IPS-NIHi11 (cell line): ENCODE results near the gene METTL21C.

Source experiments
- DNase-seq: peaks from one replicate; pipeline ENCODE4 v3.0.0; 2012; ENCODE audit warnings: mixed read lengths, low spot score

The METTL21C gene

DNA sequence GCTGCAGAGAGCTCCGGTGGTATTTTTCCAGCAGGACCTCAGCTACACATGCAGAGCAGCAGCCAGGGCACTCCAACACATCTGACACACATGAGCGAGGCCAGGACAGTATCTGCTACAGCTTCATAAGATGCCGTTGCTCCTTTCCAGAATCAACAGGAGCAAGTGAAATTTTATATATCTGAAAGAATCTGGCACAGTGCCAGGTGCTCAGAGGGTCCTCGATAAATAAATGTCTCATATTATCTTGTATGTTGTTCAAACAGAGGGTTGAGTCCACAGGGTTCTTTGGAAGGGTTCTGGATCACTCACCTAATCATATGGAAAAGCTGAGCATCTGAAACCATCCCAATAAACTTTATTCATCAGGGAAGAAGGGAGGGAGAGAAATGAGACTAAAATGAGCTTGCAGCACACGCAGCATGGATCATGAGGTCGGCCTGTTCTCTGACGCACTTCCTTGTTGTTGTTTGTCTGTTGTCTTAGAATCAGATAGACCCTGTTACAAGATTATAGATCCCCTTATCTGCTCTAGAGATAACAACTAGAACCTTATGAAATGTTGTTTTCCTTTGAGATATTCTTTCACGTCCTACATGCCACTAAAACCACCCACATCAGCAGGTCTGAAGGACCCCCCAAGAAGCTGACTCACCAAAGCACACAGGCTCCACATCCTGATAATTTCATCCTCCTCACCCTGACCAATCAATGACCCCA lies 3.2 kb upstream of the METTL21C start:
- DNase-seq, result no peak

DNA sequence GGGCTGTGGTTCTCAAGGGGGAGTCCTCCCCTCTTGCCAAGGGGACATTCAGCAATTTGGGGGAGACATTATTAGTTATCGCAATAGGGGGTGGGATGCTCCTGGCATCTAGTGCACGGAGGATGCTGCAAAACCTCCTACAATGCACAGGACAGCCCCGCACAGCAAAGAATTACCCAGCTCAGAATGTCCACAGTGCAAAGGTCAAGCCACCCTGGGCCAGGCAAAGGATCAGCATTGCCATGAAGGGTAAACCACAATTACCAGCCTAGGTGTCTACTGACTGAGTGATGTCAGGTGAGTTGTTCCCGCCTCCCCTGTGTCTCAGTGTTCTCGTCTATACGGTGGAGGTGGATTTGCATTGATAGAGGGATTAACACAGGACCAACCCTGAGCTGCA lies 2.4 kb upstream of the METTL21C start:
- DNase-seq, result no peak

DNA sequence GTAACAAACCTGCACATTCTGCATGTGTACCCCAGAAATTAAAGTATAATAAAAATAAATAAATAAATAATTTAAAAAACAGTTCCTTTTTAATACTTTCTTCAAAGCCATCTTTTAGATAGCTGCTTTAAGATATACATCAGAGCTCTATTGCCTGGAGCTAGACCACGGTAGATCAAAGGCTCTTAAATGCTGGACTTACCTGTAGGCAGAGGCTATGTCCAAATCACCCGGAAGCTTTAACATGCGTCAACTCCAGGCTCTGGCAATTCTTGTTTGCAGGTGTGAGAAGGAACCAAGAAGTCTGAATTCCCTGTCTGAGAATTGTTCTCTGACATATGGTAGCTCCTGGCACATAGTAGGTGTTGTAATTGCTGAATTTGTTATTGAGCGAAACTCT lies 1.6 kb upstream of the METTL21C start:
- no peak for DNase-seq

DNA sequence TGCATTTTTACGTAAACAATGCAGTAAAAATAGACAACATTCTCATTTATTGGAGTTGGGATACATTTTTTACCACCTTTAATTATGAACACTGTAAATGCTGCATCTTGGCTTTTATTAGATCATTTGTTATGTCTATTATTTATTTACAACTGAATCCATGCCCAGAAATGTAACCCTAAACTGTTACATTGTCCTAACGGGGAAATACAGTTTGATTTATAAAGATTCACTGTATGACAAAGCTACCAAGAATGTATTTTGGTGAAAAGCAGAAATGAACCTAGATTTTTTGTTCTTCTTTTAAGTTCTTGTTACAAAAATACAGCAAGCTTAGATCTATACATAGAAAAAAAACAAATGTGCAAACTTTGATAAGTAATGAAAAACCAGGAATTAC lies 1.1 kb downstream of the METTL21C start:
- no peak for DNase-seq

DNA sequence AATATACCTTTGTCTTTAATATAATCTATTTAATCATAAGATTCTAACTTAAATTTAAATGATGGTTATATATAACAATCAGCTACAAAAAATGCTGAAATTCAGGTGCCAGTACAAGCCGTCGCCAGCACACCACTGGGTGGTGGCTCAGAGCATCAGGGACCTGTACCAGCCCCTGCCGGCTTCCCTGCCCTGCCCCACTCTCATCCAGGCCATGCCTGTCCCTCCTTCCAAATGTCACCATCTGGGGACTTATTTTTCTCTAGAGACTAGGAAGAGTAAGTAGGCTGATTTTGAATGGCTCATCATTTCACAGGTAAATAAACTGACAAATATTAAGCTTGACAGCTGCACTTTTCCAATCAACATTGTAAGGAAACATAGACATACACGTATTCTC lies 1.6 kb downstream of the METTL21C start:
- no peak for DNase-seq

DNA sequence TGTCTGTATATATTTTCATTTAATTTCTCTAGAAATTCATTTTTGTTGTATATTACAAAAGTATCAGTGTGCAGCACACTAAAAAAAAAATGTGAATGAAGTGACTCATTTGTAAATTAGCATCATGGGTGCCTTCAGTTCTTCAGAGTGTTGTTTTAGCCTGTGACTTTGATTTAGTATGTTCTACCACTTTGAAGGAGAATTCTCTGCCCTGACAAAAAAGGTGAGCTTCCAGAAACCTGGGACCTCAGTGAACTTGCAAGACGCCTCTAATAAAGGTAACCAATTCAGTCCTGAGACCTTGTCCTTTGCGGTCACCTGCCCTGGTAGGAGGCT lies 2.4 kb downstream of the METTL21C start:
- DNase-seq, result no peak

DNA sequence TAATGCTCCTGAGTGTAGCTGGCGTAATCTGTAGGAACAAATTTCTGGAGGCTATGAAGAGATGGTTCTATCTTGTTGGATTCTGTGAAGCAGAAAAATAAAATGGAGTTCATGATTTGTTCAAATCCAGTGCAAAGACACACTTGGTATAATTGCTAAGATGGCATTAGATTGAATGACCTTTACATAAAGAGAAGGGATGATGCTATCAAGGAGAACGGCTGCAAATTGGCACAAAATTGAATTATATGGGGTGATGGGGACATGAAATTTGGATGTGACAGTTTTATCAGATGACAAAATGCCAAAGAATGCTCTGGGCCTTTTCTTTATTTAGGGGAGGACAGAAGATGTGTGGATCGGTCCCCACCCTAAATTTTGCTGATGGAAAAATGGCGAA lies 4.0 kb downstream of the METTL21C start:
- no peak for DNase-seq

DNA sequence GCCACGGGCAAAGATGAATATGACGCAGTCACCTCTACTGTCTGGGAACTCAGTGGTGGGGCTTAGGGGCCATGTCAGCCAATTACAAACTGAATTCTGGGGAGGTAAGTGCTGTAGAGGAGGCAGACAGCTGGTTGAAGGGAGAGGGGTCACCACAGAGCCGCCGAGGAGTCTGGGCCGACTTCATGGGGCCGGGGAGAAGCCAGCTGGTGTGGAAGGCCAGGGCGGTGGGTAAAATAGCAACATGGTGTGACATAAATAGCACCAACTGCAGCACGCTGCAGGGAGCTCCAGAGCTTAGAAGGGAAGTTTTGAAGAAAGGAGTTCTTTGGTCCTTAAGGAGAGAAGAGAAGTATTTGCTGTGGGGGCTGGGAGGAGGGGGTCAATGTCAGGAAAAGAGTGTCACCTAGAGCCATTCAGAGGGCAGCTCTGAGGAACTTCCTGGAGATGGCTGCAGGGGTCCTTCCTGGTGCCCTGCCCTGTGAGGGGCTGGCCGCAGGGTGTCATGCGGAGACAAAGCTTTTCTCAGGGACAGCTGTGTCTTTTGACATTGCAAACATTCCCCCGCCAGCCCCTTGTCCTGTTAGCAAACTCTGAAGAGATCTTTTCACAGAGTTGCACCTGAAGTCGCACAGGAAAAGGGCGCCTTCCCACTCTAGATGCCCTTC lies 6.4 kb downstream of the METTL21C start:
- no peak for DNase-seq

DNA sequence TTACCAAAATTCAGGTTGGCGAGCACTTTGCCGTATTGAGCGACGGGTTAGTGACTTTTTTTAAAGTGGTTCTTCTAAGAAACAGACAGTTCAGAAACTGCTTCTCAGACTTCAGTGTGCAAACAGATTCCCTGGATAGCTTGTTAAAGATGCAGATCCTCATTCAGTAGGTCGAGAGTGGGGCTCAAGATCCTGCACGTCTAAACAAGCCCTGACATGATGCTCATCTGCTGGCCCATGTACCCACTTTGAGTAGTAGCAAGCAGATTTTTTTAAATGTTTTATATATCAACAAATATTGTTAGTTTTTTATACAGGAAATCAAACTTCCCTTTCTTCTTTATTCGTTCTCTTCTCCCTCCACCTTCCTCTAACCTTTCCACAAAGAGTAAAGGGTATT lies 7.3 kb downstream of the METTL21C start:
- DNase-seq, result no peak

DNA sequence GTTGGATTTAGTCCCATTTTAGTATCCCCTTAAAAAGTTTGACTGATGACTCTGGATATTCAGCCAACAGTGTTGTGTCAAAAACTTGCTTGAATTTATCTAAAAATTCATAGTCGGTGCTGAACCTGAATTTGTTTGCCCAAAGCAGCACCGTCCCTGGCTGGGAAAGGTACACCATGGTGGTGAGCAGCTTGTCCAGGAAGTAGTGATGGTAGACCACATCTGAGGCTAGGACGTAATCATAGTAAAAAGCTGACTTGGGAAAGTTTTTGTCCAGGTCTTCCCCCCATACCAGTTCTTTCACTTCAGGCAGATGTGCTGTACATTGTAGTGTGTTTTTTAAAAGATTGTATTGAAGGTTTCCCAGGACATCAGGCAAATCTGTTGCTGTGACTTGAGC lies 8.8 kb downstream of the METTL21C start:
- no peak for DNase-seq

DNA sequence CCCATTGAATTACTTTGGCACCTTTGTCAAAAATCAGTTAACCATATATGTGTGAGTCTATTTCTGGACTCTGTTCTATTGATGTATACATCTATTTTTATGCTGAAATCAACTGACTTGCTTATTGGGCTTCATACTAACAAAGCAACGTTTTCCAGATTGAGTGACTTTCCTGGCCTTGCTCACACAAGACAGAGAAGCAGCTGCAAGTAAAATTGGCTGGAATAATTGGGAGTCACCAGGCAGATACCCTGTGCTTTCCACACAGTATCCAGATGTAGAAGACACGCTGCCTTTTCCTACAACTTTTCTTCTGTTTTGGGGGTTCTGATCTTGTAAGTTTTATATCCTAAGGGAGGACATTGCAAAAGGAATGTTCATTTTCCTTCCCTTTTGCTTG lies 11.2 kb downstream of the METTL21C start:
- no peak for DNase-seq

DNA sequence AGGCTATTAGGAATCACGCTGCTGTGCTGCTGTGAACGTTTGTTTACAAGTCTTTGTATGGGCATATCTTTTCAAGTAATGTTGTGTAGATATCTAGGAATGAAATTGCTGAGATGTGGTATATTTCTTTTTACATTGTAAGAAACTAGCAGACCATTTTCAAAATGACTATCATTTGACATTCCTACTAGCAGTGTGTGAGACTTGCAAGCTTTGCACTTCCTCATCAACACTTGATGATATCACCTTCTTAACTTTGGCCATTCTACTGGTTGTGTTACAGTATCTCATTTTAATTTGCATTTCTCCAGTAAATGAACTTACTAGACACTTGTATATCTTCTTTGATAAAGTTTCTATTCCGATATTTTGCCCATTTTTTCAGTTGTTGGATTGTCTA lies 12.1 kb downstream of the METTL21C start:
- no peak for DNase-seq

DNA sequence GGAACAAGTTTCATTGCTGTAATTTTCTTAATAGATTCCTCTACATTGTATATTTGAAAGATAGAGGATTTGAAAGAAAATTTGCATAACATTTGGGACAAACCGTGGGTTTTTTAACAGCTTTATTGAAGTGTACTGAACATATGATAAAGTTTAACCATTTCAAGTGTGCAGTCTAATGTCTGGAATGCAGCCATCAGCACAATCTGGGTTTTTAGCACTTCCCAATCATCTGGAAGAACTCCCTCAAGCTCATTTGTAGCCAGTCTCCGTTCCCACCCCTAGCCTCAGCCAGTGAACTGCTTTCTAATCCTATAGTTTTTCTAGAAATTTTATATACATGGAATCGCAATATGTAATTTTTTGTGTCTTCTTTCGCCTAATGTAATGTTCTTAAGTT lies 12.6 kb downstream of the METTL21C start:
- DNase-seq, result no peak

DNA sequence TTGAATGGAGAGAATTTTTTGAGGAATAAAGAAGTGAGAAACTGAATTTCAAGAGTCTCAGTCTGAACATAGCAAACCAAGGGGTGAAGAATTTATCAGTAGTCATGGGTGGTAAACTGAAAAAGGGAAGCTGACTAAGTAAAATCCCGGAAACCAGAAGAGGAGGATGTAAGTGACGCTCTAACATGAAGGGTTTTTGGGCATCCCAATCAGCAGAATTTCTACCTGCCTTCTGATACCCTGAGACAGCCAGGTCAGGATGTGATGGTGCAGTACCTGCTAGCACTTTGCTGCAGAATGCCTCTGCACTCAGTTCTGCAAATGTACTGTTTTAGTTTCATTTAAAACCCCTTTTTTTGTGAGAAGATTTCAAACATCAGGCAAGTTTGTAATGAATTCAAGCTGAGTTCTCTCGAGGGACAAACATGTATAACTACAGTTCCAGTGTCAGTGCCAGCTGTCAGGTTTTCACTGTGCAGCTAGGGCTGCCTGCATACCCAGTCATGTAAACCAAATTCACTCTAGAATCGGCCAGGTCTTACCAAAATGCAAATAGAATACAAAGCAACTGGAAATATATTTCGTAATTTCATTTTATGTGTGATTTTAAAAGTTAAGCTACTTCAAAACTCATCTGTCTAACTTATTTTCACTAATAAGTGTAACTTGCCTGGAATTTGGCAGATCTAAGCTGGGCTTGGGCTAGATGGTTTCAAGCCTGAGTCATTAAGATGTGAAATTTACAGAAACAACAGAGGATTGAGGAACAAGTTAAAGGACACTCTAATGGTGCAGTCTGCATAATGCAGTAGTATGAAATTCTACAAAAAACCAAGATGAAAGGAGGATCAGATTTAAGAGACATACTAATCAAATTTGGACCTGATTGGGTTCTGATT lies 13.8 kb downstream of the METTL21C start:
- DNase-seq, result no peak

DNA sequence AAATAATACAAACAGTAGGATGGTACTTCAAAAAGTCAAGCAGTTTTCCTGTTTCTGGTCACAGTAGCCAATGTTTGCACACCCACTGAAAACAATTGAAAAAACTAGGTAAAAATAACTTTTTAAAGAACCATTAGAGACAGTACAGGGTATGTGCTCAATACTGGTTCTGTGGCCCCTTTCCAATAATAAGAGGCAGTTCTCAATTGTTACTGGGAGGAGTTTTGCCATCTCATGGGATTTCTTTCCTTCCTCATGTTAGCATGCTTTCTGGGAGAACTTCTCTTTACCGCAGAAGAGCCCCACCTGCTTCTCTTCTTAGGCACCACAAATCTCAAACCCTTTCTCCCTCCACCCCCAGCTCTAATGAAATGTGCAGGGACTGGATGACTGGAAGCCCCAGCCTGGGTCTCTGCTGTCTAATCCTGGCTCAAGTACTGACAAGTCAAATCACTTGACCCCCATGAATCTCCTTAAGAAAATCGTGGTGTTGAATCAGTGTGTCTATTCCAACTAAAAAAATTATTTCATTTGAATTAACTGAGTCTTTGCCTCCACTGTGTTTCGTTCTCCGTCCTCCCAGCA lies 14.6 kb downstream of the METTL21C start:
- no peak for DNase-seq

DNA sequence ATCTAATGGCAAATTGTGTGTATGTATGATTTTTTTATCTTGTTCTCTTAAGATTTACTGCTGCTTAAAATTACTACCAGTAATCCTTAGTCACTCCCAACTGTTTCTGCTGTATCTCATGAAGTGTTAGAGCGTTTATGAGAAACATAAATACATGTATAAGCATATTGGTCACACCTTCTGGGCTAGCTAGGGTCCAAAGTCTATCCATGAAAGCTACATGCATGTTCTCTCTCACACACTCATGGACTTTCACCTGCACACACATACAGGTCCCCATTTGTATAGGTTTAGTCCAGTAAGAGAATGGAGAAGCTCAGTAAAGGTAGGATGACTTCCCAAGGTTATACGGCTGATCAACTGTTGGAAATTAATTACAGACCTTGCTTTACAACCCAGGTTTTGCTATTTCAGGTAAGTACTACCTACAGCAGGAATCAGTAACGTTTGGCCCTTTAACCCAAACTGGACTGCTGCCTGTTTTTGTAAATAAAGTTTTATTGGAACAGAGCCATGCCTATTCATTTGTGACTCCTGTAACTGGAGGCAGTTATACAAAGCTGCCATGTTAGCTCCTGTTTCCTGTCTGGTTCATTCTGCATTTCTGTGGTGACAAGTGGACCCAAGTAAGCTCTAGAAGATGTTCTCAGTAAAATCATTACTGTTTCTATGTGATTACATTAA lies 15.3 kb downstream of the METTL21C start:
- no peak for DNase-seq

DNA sequence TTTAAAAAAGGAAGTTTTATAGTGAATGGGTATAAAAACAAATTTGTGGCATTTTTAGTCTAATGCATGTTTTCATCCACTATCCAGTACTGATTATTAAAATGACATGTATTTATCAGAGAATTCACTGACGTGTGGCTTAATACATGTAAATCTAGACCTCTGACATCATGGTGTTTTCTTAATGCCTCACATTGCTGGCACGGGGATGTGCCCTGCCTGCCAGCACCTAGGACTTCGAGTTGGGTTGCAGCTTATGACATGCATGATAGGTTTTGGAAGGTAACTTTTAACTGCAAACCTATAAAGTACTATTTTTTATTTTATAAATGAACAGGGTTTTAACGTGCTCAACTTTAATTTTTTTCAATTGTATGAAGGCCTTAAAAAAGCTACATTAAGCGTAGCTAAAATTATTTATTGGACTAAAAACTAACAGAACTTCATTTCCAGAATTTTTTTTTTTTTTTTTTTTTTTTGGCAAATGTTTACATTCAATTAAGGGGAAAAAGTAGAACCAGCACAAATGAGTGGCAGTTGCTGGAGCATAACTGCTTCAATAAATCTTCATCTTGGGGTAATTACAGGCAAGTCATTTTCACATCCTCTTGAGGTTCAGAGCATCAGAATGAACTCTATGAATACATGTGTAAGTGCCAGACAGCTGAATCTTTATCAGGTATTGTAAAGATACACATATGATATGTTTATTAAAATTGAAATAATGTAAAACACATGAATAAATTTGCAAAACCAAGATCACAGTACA lies 16.3 kb downstream of the METTL21C start:
- no peak for DNase-seq

DNA sequence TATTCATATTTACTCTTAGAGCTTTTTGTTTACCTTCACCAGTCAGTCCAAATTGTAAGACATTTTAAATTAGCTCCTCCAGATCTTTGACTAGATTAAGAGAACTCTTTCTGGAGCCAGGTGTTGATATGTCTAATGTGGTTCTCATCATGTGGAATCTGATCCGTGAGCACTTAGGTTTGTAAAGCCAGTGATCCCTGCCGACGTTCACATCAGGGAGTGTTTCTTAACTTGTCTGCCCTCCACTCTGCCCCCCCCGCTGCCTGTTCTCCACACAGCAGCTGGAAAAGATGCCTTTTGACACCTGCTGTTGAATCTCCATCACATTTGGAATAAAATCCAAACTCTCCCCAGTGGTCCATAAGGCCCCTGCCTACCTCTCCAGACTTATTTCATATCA lies 17.7 kb downstream of the METTL21C start:
- no peak for DNase-seq

DNA sequence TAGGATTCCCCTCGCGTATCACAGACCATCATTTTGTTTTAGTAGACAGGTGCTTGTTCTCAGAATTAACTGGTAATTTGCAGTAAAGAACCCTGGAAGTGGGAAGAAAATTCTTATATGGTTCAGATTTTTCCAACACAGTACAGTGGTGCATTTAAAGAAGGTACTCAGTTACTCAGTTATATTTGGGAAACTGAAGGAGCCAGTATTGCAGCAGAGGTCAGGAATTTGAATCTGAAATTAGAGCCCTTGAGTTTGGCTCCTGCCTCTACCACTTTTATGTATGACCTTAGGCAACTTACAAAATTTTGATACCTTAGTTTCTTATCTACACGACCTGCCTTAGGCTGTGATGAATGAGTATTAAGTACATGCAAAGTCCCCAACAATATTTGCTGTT lies 19.7 kb downstream of the METTL21C start:
- no peak for DNase-seq

DNA sequence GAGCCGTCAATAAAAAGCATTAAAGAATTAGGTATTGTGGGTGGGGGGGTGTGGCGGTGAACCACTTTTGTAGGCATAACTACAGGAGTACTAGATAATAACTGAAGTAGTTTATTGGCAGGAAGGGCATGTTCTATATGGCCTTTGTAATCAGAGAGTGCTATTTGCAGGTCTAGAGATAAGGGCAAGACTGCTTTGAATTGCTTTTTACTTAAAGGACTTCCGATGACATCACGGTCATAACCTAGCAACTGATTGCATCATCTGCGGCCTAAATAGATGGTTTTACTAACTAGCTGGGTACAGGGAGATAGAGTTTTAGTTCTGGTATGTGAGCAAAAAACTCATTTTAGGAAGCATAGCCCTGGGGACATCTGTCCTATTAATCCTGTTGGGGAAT lies 24.7 kb downstream of the METTL21C start:
- no peak for DNase-seq

DNA sequence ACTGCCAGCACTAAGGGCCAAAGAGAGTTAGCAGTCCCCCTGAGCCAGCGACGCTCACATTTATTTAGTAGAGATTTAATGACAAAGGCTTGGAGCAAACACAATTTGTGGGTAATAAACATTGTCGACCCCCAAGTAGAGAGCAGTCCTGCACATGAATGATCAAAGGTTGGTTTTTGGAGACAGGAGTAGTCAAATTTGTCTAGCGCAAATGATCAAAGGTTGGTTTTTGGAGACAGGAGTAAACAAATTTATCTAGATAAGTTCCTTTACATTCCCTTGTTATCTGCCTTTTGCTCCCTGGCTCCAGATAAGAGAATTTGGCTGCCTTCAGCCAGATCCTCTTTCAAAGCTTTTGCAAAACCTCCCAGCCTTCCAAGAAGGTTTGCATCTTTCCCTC lies 26.9 kb downstream of the METTL21C start:
- no peak for DNase-seq
